Measurements from ENCODE around the gene REPIN1. TPM values are rescaled to one million over a fixed set of nuclear protein-coding genes. Genes with fewer than 3 reads are reported as not detected.

REPIN1 gene
- total RNA-seq, 1 donor from 2014 or later: 224 TPM

- no peaks in the 10 kb centered on the region for H3K36me3 Mint-ChIP-seq (ENCODE audit: low read depth)
- H3K9me3 Mint-ChIP-seq: no peaks in the 10 kb centered on the region
- TF ChIP-seq CTCF (conservative IDR thresholded peaks at IDR 0.05): no peak
- no peak overlapping the region for H3K27ac Mint-ChIP-seq (ENCODE audit: unreplicated experiment)
- no peak for DNase-seq (ENCODE audit: low read depth, low spot score)
- peaks cover 23% of the 10 kb centered on the region for H3K4me1 Mint-ChIP-seq
- H3K4me3 Mint-ChIP-seq: no peak overlapping the region
- H3K27me3 Mint-ChIP-seq (ENCODE audit: low read depth): no peaks in the 10 kb centered on the region
Measured at GRCh38 chr7:150360363-150361058, 8.1 kb upstream of the REPIN1 start.

- no peak overlapping the region for H3K27ac Mint-ChIP-seq (ENCODE audit: unreplicated experiment)
- no peaks in the 10 kb centered on the region for H3K36me3 Mint-ChIP-seq (ENCODE audit: low read depth)
- peak overlapping the region; percentile 12 for H3K4me3 Mint-ChIP-seq
- DNase-seq (ENCODE audit: low read depth, low spot score): no peak
- H3K27me3 Mint-ChIP-seq (ENCODE audit: low read depth): no peaks in the 10 kb centered on the region
- H3K4me1 Mint-ChIP-seq: peaks cover 27% of the 10 kb centered on the region
- no peaks in the 10 kb centered on the region for H3K9me3 Mint-ChIP-seq
- no peak for TF ChIP-seq CTCF (conservative IDR thresholded peaks at IDR 0.05)
Measured at GRCh38 chr7:150361402-150361801, 7.2 kb upstream of the REPIN1 start.

- peaks cover 24% of the 10 kb centered on the region for H3K4me1 Mint-ChIP-seq
- H3K27ac Mint-ChIP-seq (ENCODE audit: unreplicated experiment): no peak overlapping the region
- H3K27me3 Mint-ChIP-seq (ENCODE audit: low read depth): no peaks in the 10 kb centered on the region
- H3K9me3 Mint-ChIP-seq: no peaks in the 10 kb centered on the region
- DNase-seq (ENCODE audit: low read depth, low spot score): no peak
- no peaks in the 10 kb centered on the region for H3K36me3 Mint-ChIP-seq (ENCODE audit: low read depth)
- no peak for TF ChIP-seq CTCF (conservative IDR thresholded peaks at IDR 0.05)
- H3K4me3 Mint-ChIP-seq: peak overlapping the region; percentile 12
Measured at GRCh38 chr7:150361807-150362621, 6.6 kb upstream of the REPIN1 start.

- Mint-ChIP-seq H3K36me3 (ENCODE audit: low read depth) (no peaks in the 10 kb centered on the region), H3K9me3 (no peaks in the 10 kb centered on the region), H3K4me3 (no peak overlapping the region), H3K27me3 (ENCODE audit: low read depth) (no peaks in the 10 kb centered on the region), H3K4me1 (peaks cover 33% of the 10 kb centered on the region), H3K27ac (ENCODE audit: unreplicated experiment) (no peak overlapping the region)
- DNase-seq (ENCODE audit: low read depth, low spot score): no peak
- TF ChIP-seq CTCF (conservative IDR thresholded peaks at IDR 0.05): no peak
Measured at GRCh38 chr7:150363370-150363769, 5.3 kb upstream of the REPIN1 start.

- Mint-ChIP-seq H3K27ac (ENCODE audit: unreplicated experiment) (no peak overlapping the region), H3K36me3 (ENCODE audit: low read depth) (peaks cover under 1% of the 10 kb centered on the region), H3K9me3 (no peaks in the 10 kb centered on the region)
Measured at GRCh38 chr7:150363872-150364271, 4.8 kb upstream of the REPIN1 start.

More at GRCh38 chr7:150363872-150364271, 4.8 kb upstream of the REPIN1 start:
- peak overlapping the region; percentile 45 for H3K4me3 Mint-ChIP-seq
- H3K27me3 Mint-ChIP-seq (ENCODE audit: low read depth): peaks cover under 1% of the 10 kb centered on the region
- no peak for DNase-seq (ENCODE audit: low read depth, low spot score)
- H3K4me1 Mint-ChIP-seq: peaks cover 33% of the 10 kb centered on the region
- TF ChIP-seq CTCF (conservative IDR thresholded peaks at IDR 0.05): no peak

Measured in neural crest cell (in vitro differentiated cells).